ENCODE measurements around the gene SLC22A7. TPM values are rescaled to one million over a fixed set of nuclear protein-coding genes. Genes with fewer than 3 reads are reported as not detected.
A peak's percentile ranks its signal among the peaks of the same experiment; 100 is the strongest.

SLC22A7 gene
- total RNA-seq, 1 experiment from 2014 or later = not detected

- H2BK15ac ChIP-seq (ENCODE audit: low read depth, low read length) = no peak overlapping the region
- H2BK20ac ChIP-seq (ENCODE audit: low read depth, low read length, poor library complexity, severe bottlenecking) = no peak overlapping the region
- no peak overlapping the region for H3K27ac ChIP-seq (ENCODE audit: insufficient read length, low read depth, low read length)
- H3K27me3 ChIP-seq (ENCODE audit: insufficient read depth, low read length) = no peaks in the 10 kb centered on the region
- Mint-ChIP-seq H3K9me3 (no peaks in the 10 kb centered on the region), H3K27me3 (ENCODE audit: low read depth) (peaks cover 2% of the 10 kb centered on the region; the same call in 1 of the 2 replicates), H3K36me3 (ENCODE audit: insufficient read depth in 1 of 3, low read depth in 3 of 3) (no peaks in the 10 kb centered on the region), H3K4me1 (peaks cover 11 to 19% of the 10 kb centered on the region in 2 experiments), H3K27ac (peak overlapping the region in 1 of 3 experiments; percentile 21; a peak in 1 of 7 replicates), H3K4me3 (no peak overlapping the region)
- H3K18ac ChIP-seq (ENCODE audit: insufficient read length, low read depth, low read length) = no peak overlapping the region
- no peak overlapping the region for H4K91ac ChIP-seq (ENCODE audit: insufficient read length, low read depth, low read length)
- no peaks in the 10 kb centered on the region for H3K79me1 ChIP-seq (ENCODE audit: insufficient read depth, low read depth, low read length, poor library complexity, severe bottlenecking)
- no peak for DNase-seq
- H3K4me2 ChIP-seq (ENCODE audit: insufficient read depth, insufficient read length, low read length) = no peak overlapping the region
- H2BK120ac ChIP-seq (ENCODE audit: low read depth, low read length, poor library complexity, severe bottlenecking) = no peak overlapping the region
- H2BK12ac ChIP-seq (ENCODE audit: insufficient read length, low read depth, low read length) = no peak overlapping the region
- H3K9ac ChIP-seq (ENCODE audit: extremely low read depth, insufficient read length, low read length) = no peak overlapping the region
- H2BK5ac ChIP-seq (ENCODE audit: insufficient read length, low read length) = no peak overlapping the region
- no peak overlapping the region for H3K14ac ChIP-seq (ENCODE audit: insufficient read depth, low read length)
- no peak overlapping the region for H3K23ac ChIP-seq (ENCODE audit: insufficient read length, low read depth, low read length)
- no peak overlapping the region for H2AFZ ChIP-seq (ENCODE audit: low read length)
- no peak overlapping the region for H4K5ac ChIP-seq (ENCODE audit: insufficient read length, low read depth, low read length)
- peaks cover 2% of the 10 kb centered on the region for H3K4me1 ChIP-seq (ENCODE audit: insufficient read depth, low read length)
- H3K79me2 ChIP-seq (ENCODE audit: insufficient read depth, low read length) = no peaks in the 10 kb centered on the region
- no peak overlapping the region for H3K4ac ChIP-seq (ENCODE audit: low read depth, low read length)
- H3K9me3 ChIP-seq (ENCODE audit: control insufficient read depth, low read depth, low read length) = no peaks in the 10 kb centered on the region
- no peak overlapping the region for H4K8ac ChIP-seq (replicated peaks; ENCODE audit: insufficient read length, low read depth, low read length)
- H3K23me2 ChIP-seq (ENCODE audit: insufficient read length, low read depth, low read length, poor library complexity, severe bottlenecking) = no peaks in the 10 kb centered on the region
- H2AK5ac ChIP-seq (ENCODE audit: insufficient read length, low read length) = no peak overlapping the region
- no peak overlapping the region for H3T11ph ChIP-seq (ENCODE audit: low read length)
- no peaks in the 10 kb centered on the region for H4K20me1 ChIP-seq (ENCODE audit: control insufficient read depth, insufficient read depth, insufficient read length)
- no peak overlapping the region for H3K56ac ChIP-seq (ENCODE audit: insufficient read length, low read depth, low read length)
- TF ChIP-seq CTCF (conservative IDR thresholded peaks at IDR 0.05) = no peak
- WGBS (ENCODE audit: extremely low coverage, insufficient read length, low lambda C conversion rate) = no CpG with 5 or more reads among the region's 2 CpGs
Observed at GRCh38 chr6:43318011-43318410, 20.0 kb downstream of the SLC22A7 start.

Data from H9 (cell line).